ENCODE measurements around the gene ADAMTS17.

ADAMTS17 gene

DNA sequence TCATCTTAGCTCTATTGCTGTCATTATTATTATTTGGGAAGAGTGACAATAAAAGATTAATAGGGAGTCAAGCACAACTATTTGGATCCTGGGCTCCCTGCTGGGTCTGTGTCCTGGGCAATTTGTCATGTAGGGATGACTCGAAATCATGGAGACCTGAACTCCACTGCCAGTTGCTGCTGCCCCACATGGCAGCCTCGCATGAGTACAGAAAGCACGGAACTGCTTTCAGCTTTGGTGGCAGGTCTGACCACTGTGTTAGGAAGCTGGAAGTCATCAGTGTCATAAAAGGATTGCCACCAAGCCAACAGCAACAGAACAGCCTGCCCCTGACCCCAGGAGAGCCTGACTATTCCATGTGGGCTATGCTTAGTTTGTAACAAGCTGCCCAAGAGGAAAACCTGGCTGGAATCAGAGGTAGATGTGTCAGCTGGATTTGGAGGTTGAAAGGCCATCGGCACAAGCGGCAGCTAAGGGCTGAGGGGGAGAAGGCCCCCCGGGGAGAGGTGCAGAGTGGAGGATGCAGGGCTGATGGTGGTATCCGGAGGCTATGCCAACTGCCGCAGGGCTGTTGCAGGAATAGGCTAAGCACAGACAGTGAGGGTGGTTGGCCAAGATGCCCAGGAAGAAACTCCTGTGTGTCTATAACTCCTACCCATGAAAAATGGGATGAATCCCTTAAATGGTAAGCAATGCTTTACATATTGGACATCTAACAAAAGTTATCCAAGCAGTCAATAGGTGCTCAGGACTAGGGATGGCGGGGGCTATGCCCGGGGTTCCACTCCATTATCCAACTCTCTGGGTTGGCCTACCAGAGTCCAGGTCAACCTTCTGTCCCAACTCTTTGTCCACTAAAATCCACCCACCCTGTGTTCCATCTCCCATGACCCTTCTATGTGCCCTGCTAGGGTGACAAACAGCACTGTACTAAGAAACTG, 291.6 kb downstream of the ADAMTS17 start:
- no peak for DNase-seq (ENCODE audit: low spot score)

DNA sequence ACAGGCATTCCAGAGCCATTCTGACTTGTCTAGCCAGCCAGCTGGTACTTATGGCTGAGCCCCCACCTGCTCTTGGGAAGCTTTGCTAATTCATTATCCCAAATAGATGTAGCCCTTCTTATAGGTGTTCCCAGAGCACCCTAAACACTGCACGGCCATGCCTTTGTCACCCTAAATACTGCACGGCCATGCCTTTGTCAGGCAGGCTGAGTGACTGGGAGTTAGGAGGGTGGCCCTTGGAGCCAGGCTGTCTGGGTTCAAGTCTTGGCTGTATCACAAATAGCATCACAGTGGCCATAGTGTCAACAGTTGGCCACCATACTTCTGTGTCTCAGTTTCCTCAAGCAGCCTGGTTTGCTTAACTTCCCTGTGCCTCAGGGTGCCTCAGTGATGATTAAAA, 292.3 kb downstream of the ADAMTS17 start:
- no peak for DNase-seq (ENCODE audit: low spot score)

DNA sequence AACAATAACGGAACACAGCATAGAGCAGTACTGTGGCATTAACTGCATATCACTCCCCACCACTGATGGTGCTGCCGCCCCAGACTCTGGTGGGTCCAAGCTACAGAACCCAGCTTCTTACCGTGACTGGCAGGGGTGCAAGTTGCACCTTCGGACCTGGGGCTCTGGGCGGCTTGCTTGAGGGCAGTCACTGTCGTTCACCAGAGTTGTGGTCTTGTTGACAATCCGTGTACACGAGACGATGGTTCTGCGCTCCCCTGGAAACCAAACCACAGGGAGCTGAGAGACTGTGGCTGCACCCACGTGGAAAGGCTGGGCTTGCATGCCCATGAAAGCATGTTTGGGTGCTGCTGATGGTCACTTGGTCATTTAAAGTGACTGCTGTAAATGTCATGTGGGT, 293.0 kb downstream of the ADAMTS17 start:
- DNase-seq (ENCODE audit: low spot score), result no peak

DNA sequence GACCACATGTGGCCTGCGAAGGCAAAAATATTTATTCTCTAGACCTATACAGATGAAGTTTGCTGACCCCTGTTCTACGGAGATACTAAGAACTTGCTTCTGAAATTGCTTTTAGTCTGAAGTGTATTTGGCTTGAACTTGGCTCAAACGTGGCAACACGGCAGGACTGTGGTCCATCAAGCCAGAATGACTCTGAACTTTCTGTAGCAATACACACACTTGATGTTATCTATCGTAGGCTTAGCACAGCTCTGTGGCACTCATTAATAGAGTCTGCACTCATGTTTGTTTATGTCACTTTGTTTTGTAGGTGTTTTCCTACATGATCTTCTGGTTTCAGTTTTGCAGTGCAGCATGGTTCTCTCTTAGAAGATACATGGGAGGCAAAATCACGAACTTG, 298.1 kb downstream of the ADAMTS17 start:
- no peak for DNase-seq (ENCODE audit: low spot score)

DNA sequence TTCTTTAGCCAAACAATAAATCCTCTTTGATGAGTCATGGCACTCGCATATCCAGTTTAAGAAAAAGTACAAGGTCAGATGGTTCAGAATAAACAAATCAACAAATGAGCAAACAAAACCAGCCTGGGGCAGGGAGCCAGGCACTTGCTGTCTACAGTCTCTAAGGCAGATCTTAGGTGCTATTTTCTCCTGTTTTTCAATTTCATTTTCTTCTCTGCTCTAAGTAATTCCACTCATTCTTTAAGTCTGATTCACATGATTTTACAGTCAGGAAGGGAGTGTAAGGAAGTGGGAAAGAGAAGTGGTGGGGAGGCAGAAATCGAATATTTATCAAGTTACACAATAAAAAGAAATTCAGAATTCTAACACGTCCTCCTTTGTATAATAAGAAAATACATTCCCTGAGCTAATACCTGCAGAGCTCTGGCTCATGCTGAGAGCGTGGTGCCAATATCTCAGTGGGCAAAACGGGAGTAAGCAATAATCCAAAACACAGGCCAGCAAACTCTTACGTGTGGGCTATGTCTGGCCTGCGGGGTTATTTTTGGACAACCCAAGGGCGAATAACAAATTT, 298.6 kb downstream of the ADAMTS17 start:
- DNase-seq (ENCODE audit: low spot score), result peak; percentile 45

DNA sequence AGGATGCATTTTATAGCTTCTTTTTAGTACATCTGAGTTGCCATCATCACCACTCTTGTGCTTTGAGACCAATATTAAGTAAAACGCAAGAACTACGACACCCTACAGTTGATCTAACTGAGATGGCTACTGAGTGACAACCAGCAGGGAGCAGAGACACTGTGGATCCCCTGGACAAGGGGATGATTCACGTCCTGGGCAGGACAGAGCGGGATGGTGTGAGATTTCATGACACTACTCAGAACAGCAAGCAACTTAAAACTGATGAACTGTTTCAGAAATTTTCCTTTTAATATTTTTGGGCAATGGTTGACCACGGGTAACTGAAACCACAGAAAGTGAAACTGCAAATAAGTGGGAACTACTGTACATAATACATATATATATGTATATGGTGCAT, 299.2 kb downstream of the ADAMTS17 start:
- no peak for DNase-seq (ENCODE audit: low spot score)

DNA sequence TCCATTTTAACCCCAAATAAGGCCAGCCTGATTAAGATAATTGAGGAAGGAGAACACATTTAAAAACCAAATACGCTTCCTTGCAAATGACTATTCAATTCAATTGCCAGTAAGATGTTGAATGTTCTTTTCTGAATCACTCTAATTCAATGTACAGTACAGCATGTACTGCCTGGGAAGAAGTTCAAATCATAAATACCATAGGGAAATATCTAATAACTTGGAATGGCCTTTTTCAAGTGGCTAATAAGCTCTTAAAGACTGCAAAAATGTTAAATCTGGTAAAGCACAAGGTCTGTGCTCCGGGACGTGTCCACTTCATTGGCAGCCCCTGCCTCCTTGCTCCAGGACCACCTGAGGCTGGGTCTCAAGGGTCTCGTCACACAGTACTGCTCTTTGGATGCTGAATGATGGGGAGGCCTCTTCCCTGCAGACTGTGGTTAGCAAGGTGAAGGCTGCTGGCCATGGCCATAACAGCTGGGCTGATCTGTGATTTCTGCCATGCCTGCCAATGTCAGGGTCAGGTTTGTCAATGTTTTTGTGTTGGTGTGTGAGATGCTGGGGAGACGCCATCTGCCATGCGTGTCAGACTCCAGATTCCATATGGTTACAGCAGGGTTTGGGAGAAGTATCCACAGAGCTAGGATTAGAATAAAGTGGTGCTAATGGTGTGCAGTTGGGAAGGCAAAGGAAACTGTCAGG, 300.5 kb downstream of the ADAMTS17 start:
- DNase-seq (ENCODE audit: low spot score), result no peak

DNA sequence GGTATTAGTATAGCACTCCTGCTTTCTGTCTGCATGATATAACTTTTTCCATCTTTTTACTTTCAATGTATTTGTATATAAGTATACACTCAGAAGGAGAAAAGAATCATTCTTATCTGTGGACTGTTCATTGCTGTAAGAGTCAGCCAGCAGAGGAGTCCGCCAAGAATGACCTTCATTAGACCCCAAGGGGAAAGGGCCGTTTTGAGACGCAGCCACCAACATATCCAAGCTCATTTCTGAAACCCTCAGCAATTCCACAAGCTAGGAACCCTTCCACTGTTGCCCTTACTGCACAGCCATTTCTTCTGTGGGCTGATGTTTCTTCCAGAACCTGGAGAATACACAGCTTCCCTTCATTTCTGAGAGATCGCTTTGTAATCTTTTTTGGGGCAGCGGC, 301.8 kb downstream of the ADAMTS17 start:
- DNase-seq (ENCODE audit: low spot score), result no peak

DNA sequence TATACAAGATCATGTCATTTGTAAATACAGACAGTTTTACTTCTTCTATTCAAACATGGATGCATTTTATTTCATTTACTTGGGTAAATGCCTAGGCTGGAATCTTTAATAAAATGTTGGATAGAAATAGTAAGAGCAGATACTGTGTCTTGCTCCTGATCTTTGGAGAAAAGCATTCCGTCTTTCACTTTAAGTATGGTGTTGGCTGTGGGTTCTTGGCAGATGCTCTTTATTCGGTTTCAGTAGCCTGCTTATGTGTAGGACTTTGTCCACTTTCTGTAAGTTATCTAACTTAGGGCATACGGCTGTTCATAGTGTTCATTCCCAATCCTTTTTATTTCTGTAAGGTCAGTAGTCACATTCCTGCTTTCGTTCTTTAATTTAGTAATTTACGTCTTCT, 303.0 kb downstream of the ADAMTS17 start:
- DNase-seq (ENCODE audit: low spot score), result no peak

DNA sequence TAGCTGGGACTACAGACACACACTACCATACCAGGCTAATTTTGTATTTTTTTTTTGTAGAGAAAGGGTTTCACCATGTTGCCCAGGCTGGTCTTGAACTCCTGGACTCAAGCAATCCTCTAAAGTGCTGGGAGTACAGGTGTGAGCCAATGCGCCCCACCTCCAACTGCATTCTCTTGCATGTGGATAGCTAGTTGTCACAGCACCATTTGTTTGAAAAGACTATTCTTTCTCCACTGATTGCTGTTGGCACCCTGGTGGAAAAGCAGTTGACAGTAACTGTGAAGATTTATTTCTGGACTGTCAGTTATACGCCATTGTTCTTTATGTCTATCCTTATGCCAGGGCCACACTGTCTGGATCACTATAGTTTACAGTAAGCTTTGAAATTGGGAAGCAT, 303.9 kb downstream of the ADAMTS17 start:
- no peak for DNase-seq (ENCODE audit: low spot score)

DNA sequence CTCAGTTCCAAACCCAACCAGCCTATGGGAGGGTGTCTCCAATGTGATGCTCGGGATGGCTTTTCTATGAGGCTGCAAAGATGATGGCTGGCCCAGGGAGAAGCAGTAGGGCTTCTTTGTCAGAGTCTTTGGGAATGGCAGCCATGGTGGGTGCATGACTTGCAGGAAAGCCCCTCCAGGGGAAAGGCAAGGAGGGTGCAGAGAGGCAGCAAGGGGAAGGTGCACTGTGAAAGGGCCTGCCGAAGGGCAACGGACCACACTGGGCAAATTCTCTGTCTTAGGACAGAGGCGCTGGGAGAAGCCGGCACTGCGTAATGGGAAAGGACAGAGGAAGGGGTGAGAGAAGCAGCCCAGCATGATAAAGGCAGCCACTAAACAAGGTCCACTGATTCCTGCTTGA, 305.8 kb downstream of the ADAMTS17 start:
- DNase-seq (ENCODE audit: low spot score), result no peak

DNA sequence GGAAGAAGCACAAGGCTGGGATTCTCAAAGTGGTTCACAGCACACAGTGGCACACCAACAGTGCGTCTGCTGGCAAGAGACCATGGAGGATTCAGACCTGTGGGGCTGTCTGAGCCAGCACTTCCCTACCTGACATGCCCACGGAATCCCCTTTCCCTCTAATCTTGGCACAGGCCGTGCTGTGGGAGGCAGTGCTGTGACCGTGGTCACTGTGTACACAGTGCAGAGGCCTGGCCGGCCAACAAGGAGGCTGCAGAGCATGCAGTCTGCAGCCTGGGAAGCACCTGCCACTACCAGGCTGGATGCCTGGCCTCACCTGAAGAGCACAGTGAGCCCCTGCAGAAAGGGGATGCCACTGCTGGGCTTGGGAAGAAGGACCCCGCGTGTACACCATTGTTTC, 307.6 kb downstream of the ADAMTS17 start:
- DNase-seq (ENCODE audit: low spot score), result no peak

DNA sequence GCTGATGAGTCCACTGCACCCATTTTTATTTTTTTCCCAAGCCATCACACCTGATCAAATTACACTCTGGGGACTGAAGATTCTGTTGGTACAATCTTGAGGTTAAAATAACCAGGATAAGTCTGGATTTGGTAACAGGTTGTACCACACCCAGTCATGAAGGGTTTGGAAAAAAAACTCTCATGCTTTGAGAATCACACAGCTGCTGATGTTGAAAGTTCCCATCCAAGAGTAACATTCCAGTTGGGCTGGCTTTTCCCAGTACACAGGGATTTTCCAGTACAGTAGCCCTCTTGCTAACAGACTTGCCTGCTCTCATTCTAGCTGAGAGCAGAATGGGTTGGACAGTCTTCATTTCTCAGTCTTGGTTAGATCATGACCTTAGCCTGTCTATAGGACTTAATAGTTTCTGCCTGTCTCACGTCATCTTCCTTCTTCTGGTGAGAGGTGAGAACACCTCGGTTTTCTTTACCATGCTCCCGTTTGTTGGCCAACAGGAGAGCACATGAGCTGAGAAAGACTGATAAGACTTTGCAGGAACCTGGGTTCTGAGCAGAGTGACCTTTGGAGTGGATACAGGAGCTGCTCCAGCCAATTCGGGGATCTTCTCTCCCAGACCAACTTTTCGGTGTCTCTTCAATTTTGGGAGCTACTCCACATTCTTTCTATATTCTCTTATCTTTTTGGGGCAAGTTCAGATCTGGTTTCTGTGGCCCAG, 308.5 kb downstream of the ADAMTS17 start:
- DNase-seq (ENCODE audit: low spot score), result no peak

DNA sequence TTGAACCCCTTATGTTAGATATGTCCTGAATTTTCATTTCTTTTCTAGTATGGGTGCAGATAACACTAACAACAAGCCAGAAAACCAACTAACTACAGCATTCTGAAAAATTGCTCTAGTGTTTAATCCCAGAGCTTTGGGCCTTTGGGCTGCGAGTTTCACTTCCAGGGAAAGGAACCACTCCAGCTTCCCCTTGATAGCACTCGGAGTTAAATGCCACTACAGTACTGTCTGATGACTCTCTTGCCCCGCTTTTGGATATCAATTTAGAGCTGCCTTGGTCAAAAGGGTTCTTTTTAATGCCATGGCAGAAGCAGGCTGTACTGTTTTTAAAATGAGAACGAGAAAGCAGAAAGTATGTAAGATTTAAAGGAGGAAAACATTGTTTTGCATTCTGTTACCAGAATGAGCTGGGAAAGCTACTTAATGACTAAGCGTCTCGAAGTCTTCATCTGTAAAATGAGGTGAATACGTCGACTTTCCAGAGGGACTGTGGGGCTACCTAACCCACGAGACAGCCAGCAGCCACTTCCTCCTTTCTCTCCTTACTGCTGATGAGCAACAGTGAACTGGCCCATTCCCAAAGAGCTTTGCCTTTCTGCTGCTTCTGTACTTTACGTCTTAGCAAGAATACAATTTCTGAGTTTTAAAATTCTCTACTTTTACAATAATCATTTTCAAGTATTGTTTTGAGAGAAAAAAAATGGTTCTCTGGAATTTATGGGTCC, 309.3 kb downstream of the ADAMTS17 start:
- DNase-seq (ENCODE audit: low spot score), result no peak

DNA sequence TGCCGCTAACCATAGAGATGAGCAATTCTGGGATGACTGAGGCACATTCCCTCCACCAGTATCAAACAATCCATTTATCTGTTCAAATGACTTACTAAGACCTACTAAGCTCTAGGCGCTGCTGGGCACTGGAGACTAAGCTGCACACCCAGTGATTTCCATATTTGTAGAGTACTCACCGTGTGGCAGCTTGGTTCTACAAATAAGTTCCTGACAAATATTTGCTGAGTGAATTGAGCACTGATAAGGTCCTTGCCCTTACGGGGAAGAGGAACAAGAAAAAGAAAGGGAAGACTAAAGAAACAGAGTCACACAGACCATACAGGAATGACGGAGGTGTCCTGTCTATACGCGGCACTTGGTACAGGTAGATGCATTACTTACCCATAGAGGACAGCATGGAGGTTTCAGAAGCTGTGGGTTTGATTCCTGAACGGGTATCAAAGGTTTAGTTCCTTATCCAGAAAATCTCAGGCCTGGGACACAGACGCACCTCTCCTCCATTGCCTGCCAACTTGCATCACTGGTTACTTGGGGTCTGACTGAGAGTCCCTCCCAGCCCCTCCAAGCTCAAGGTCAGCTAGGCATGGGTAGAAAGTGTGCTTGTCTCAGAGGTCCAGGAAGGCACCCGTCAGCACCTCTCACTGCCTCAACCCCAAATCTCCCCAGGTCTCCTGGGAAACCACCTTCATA, 310.0 kb downstream of the ADAMTS17 start:
- no peak for DNase-seq (ENCODE audit: low spot score)

DNA sequence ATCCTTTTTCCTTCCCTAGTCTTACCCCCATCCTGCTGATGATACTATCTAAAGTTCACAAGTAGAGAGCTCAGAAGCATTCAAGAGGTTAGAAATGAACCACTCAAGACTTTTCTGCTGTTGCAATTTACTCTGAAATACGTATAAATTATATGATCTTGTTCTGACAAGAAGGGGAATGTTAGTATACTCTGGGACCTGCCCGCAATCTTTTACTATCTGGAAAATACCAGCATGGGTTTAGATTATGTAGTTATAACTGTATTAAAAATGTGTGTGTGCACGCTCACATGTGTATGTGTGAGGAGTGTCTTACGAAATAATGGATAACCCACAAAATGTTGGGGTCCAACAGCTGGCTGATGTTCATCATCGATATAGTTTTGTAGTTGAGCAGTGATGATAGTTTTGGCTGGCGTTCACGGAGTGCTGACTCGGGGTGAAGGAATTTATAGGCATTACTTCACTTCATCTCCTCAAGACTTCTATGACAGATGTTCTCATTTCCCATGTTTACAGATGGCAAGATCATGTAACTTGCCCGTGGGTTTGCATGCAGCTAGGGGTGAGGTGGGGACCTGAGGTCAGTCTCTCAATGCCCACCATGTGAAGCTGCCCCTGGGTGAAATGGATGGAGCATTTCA, 311.1 kb downstream of the ADAMTS17 start:
- no peak for DNase-seq (ENCODE audit: low spot score)

DNA sequence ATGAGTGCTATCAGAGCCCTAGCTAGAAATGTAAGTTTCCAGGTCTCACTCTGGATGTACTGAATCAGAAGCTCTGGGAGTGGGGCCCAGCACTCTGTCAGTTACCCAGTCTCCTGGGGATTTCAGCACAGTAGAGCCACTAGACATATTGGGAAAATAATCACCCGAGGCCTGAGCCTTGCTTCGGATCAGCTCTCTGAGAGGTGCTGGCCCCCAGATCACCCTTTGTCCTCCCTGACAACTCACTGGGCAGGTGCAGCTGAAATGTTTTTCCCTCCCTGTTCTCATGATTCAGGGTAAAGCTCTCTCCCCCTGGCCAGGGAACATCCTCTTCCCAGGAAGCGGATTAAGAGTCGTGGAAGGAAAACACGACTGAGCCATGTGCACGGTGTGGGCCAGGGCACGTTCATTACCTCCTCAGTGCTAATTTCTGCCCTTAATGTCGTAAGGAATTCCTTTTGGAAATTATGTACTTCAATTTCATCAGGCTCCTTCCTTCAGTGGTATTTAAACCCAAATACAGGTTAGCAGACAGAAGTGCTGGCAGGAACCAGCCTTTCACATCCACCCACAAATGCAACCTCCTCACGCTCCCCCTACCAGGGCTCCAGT, 311.8 kb downstream of the ADAMTS17 start:
- no peak for DNase-seq (ENCODE audit: low spot score)

DNA sequence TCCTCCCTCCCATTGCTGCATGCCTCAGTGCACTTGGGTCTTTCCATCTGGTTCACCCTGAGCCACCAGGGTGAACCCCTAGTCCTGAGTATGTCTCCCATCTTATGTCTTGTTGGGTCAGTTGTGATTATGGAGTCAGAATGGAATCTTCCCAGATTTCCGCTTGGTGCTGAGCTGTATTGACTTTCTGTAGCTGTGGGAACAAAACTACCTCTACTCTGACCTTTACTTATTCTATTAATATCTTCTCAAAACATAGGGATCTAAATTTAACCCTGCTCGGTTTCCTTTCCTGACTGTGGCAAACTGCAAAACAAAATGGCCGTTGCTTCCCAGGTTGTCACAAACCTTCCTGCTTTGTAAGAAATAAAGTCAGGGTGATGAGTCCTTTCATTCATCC, 312.7 kb downstream of the ADAMTS17 start:
- no peak for DNase-seq (ENCODE audit: low spot score)

DNA sequence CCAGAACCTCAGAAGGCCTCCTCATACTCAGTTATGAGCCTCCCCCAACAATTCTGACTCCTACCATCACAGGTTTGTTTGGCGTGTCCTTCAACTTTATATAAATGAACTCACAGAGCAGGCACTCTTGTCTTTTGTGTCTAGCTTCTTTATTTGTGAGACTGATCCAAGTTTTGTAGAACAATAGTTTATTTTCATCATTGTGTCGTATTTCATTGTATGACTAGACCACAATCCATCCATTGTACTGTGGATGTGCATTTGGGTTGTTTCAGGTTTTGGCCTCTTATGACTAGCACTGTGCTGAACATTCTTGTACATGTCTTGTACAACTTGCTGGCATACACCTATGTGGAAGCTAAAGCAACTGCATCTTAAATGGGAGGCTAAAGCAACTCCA, 315.7 kb downstream of the ADAMTS17 start:
- DNase-seq (ENCODE audit: low spot score), result no peak

DNA sequence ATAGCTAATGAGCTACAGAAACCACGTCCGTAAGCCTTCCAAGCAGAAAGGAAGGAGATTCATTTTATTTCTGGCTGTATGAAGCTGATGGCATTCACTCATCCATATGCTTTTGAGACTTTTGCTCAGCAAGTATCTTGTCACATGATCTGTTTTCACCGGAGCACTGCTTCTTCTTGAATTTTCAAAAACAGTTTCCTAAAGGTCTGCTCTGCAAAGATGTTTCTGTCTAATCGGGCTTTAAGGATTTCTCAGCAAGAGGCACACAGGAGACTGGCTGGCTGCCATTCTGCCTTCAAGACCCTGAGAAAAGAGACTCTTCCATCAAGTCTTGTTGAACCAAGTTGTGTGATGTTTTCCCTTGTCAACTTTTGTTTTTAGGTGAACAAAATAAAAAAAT, 319.0 kb downstream of the ADAMTS17 start:
- DNase-seq (ENCODE audit: low spot score), result no peak
